ENCODE results near the gene SIMC1.

SIMC1 gene

GRCh38 chr5:176366232-176366894 lies 128.1 kb downstream of the SIMC1 start:
- Histone ChIP-seq H3K36me3 (ENCODE audit: insufficient read depth, low read length) (no peaks in the 10 kb centered on the region; the same call in 1 of the 2 replicates), H3K4me2 (ENCODE audit: insufficient read depth, low read length) (no peak overlapping the region), H3K9me3 (ENCODE audit: insufficient read depth, low read length, severe bottlenecking) (no peaks in the 10 kb centered on the region), H2AFZ (ENCODE audit: low read depth, low read length) (no peak overlapping the region), H3K27ac (ENCODE audit: low read length) (no peak overlapping the region), H4K20me1 (ENCODE audit: insufficient read depth, low read length) (no peaks in the 10 kb centered on the region), H3K9ac (ENCODE audit: low read depth, low read length) (no peak overlapping the region), H3K4me3 (ENCODE audit: low read depth in 1 of 2, low read length in 2 of 2) (no peak overlapping the region), H3K4me1 (ENCODE audit: insufficient read depth, low read length) (peaks cover 10% of the 10 kb centered on the region), H3K27me3 (ENCODE audit: insufficient read depth, low read length, poor library complexity) (no peaks in the 10 kb centered on the region), H3K79me2 (ENCODE audit: insufficient read depth, low read length) (peaks cover 2% of the 10 kb centered on the region)
- TF ChIP-seq CTCF (IDR thresholded peaks at IDR 0.05; ENCODE audit: borderline replicate concordance, extremely low read depth, low read length, poor library complexity, severe bottlenecking) (no peak), EZH2 (IDR thresholded peaks at IDR 0.05; ENCODE audit: borderline replicate concordance, low read depth, low read length, severe bottlenecking) (no peak)
- ATAC-seq (ENCODE audit: insufficient read depth, low read depth) (no peak), DNase-seq (no peak)

- Histone ChIP-seq H3K27me3 (ENCODE audit: insufficient read depth, low read length, poor library complexity) (no peaks in the 10 kb centered on the region), H3K4me3 (ENCODE audit: low read depth in 1 of 2, low read length in 2 of 2) (no peak overlapping the region), H2AFZ (ENCODE audit: low read depth, low read length) (no peak overlapping the region), H3K4me1 (ENCODE audit: insufficient read depth, low read length) (no peaks in the 10 kb centered on the region), H4K20me1 (ENCODE audit: insufficient read depth, low read length) (no peaks in the 10 kb centered on the region), H3K9ac (ENCODE audit: low read depth, low read length) (no peak overlapping the region), H3K4me2 (ENCODE audit: insufficient read depth, low read length) (no peak overlapping the region), H3K27ac (ENCODE audit: low read length) (no peak overlapping the region), H3K9me3 (ENCODE audit: insufficient read depth, low read length, severe bottlenecking) (no peaks in the 10 kb centered on the region), H3K36me3 (ENCODE audit: insufficient read depth, low read length) (no peaks in the 10 kb centered on the region), H3K79me2 (ENCODE audit: insufficient read depth, low read length) (no peaks in the 10 kb centered on the region)
- no peak for TF ChIP-seq CTCF (IDR thresholded peaks at IDR 0.05; ENCODE audit: borderline replicate concordance, extremely low read depth, low read length, poor library complexity, severe bottlenecking)
- no peak for TF ChIP-seq EZH2 (IDR thresholded peaks at IDR 0.05; ENCODE audit: borderline replicate concordance, low read depth, low read length, severe bottlenecking)
- DNase-seq (no peak), ATAC-seq (ENCODE audit: insufficient read depth, low read depth) (no peak)
Measured at GRCh38 chr5:176368726-176369125, 130.5 kb downstream of the SIMC1 start.

- TF ChIP-seq EZH2 (IDR thresholded peaks at IDR 0.05; ENCODE audit: borderline replicate concordance, low read depth, low read length, severe bottlenecking): no peak
- TF ChIP-seq CTCF (IDR thresholded peaks at IDR 0.05; ENCODE audit: borderline replicate concordance, extremely low read depth, low read length, poor library complexity, severe bottlenecking): no peak
- ATAC-seq (ENCODE audit: insufficient read depth, low read depth): no peak
- Histone ChIP-seq H3K4me1 (ENCODE audit: insufficient read depth, low read length) (no peaks in the 10 kb centered on the region), H3K4me3 (ENCODE audit: low read depth in 1 of 2, low read length in 2 of 2) (no peak overlapping the region), H3K27ac (ENCODE audit: low read length) (no peak overlapping the region), H3K9me3 (ENCODE audit: insufficient read depth, low read length, severe bottlenecking) (no peaks in the 10 kb centered on the region), H3K27me3 (ENCODE audit: insufficient read depth, low read length, poor library complexity) (no peaks in the 10 kb centered on the region), H3K9ac (ENCODE audit: low read depth, low read length) (no peak overlapping the region), H4K20me1 (ENCODE audit: insufficient read depth, low read length) (no peaks in the 10 kb centered on the region), H3K36me3 (ENCODE audit: insufficient read depth, low read length) (no peaks in the 10 kb centered on the region), H2AFZ (ENCODE audit: low read depth, low read length) (no peak overlapping the region), H3K79me2 (ENCODE audit: insufficient read depth, low read length) (no peaks in the 10 kb centered on the region), H3K4me2 (ENCODE audit: insufficient read depth, low read length) (no peak overlapping the region)
- DNase-seq: no peak
Measured at GRCh38 chr5:176369934-176370711, 131.9 kb downstream of the SIMC1 start.

Measured in DND-41 (cell line).